ENCODE data around the gene KRT15. TPM values are rescaled to one million over a fixed set of nuclear protein-coding genes. Genes with fewer than 3 reads are reported as not detected.
A peak's percentile ranks its signal among the peaks of the same experiment; 100 is the strongest.

The KRT15 gene
- total and polyA plus RNA-seq, 2 of the 8 experiments (the other 6 are each of a cell fraction or from before 2014, with no cell fraction given) = 0.11 to 0.13 TPM

- Histone ChIP-seq H2AK5ac (ENCODE audit: low read depth, low read length) (peak overlapping the region; percentile 58; the same call in 1 of the 2 replicates), H3K18ac (ENCODE audit: extremely low read depth, low read length) (peak overlapping the region; percentile 44), H2BK120ac (replicated peaks; ENCODE audit: low read depth, low read length) (peak overlapping the region; percentile 24), H2BK5ac (ENCODE audit: low read depth, low read length) (peak overlapping the region; percentile 57; the same call in 1 of the 2 replicates), H2BK20ac (ENCODE audit: low read length) (peak overlapping the region; percentile 91), H3K79me2 (ENCODE audit: control insufficient read depth in 1 of 2, insufficient read depth in 2 of 2, low read length in 2 of 2) (no peaks in the 10 kb centered on the region), H3K79me1 (ENCODE audit: low read depth, low read length) (no peaks in the 10 kb centered on the region), H3K56ac (replicated peaks; ENCODE audit: insufficient read length, low read depth, low read length) (no peak overlapping the region), H3K9me3 (ENCODE audit: insufficient read depth in 2 of 2, low read depth in 1 of 2, low read length in 1 of 2) (no peaks in the 10 kb centered on the region), H4K5ac (ENCODE audit: insufficient read length, low read depth, low read length) (no peak overlapping the region), H3K9ac (replicated peaks in 1 of 4; ENCODE audit: extremely low read depth in 1 of 4, low read depth in 3 of 4, low read length in 3 of 4) (no peak overlapping the region; a peak in 1 of 7 replicates), H2BK12ac (ENCODE audit: low read depth, low read length) (peak overlapping the region; percentile 99; the same call in 1 of the 2 replicates), H3K14ac (ENCODE audit: insufficient read length) (no peak overlapping the region), H3K4me3 (ENCODE audit: extremely low read depth in 1 of 4, insufficient read depth in 2 of 4, low read depth in 3 of 4, low read length in 4 of 4) (peak overlapping the region in 1 of 4 experiments; percentile 3; a peak in 1 of 8 replicates), H2AFZ (ENCODE audit: low read length) (no peak overlapping the region), H3K4me1 (replicated peaks in 1 of 4; ENCODE audit: control insufficient read depth in 3 of 4, insufficient read depth in 4 of 4, low read length in 3 of 4) (peaks cover 0 to 19% (median 12%) of the 10 kb centered on the region in 4 experiments; a peak in 6 of 7 replicates), H3K23me2 (ENCODE audit: low read depth, low read length) (no peaks in the 10 kb centered on the region), H3K27ac (ENCODE audit: low read depth, low read length) (no peak overlapping the region), H3K23ac (ENCODE audit: insufficient read length) (no peak overlapping the region), H3K4ac (replicated peaks; ENCODE audit: insufficient read length, low read depth, low read length) (no peak overlapping the region), H4K8ac (ENCODE audit: extremely low read depth, insufficient read depth, low read length) (no peak overlapping the region; the same call in 1 of the 2 replicates), H4K91ac (replicated peaks; ENCODE audit: insufficient read length, low read length) (peak overlapping the region; percentile 93), H3K27me3 (replicated peaks in 1 of 4; ENCODE audit: control insufficient read depth in 3 of 4, extremely low read depth in 1 of 4, insufficient read depth in 3 of 4, low read length in 3 of 4) (no peaks in the 10 kb centered on the region), H2BK15ac (ENCODE audit: low read length) (0 out of 2 replicates have a peak overlapping the region, but pooled peaks have one; percentile 40), H3K4me2 (ENCODE audit: insufficient read depth in 1 of 2, low read depth in 2 of 2, low read length in 2 of 2) (peak overlapping the region; percentile 25 to 48; a peak in 2 of 4 replicates), H4K20me1 (replicated peaks in 1 of 2; ENCODE audit: control insufficient read depth in 1 of 2, insufficient read depth in 2 of 2, low read length in 2 of 2) (no peaks in the 10 kb centered on the region), H3K36me3 (ENCODE audit: control insufficient read depth in 2 of 4, insufficient read depth in 4 of 4, low read length in 3 of 4) (no peaks in the 10 kb centered on the region)
- WGBS, 2 experiments (ENCODE audit: extremely low coverage in 1 of 2, insufficient coverage in 1 of 2, insufficient read length in 1 of 2, insufficient replicate concordance in 2 of 2, low coverage in 1 of 2, low lambda C conversion rate in 2 of 2, missing lambda C conversion rate in 1 of 2) = 81% methylated on average over 5 of the region's 5 CpGs; no CpG with 5 or more reads in 1 of the 2 experiments
- no peak for FAIRE-seq
- DNase-seq (ENCODE audit: low read depth in 1 of 2, low spot score in 2 of 2) = no peak
- ChIA-PET CTCF (ENCODE audit: partially characterized antibody) (interaction anchor here (0.7 to 33.9 kb wide), 7 partner anchors 12 to 574 kb away, joined by 4 to 427 read pairs (median 8); partner anchors contain the start of gene KRT36), POLR2A (ENCODE audit: partially characterized antibody) (interaction anchor here (1.0 to 5.6 kb wide), 4 partner anchors 13 to 189 kb away, joined by 3 to 32 read pairs (median 9); partner anchors contain the start of genes EIF1 and KRT19)
- TF ChIP-seq TCF12 (IDR thresholded peaks at IDR 0.05; ENCODE audit: low read depth, low read length) (no peak), JUN (IDR thresholded peaks at IDR 0.05; ENCODE audit: low read depth, low read length) (no peak), KDM5A (IDR thresholded peaks at IDR 0.05; ENCODE audit: low read length) (no peak), EP300 (IDR thresholded peaks at IDR 0.05; ENCODE audit: borderline replicate concordance in 1 of 2, low read depth in 2 of 2, low read length in 2 of 2) (no peak), KDM4A (IDR thresholded peaks at IDR 0.05; ENCODE audit: low read depth, low read length, severe bottlenecking) (no peak), SIN3A (conservative IDR thresholded peaks at IDR 0.05 in 1 of 2, IDR thresholded peaks at IDR 0.05 in 1 of 2; ENCODE audit: low read depth in 1 of 2, low read length in 2 of 2) (no peak), BCL11A (IDR thresholded peaks at IDR 0.05; ENCODE audit: low read depth in 2 of 2, low read length in 2 of 2) (no peak), CTCF (IDR thresholded peaks at IDR 0.05; ENCODE audit: control extremely low read depth in 1 of 3, insufficient read depth in 1 of 3, low read depth in 1 of 3, low read length in 3 of 3) (no peak), TBP (IDR thresholded peaks at IDR 0.05; ENCODE audit: low read depth, low read length) (no peak), ZNF274 (IDR thresholded peaks at IDR 0.05; ENCODE audit: borderline replicate concordance, extremely low read depth, low read length) (no peak)
Measured at GRCh38 chr17:41499714-41500113, 19.0 kb downstream of the KRT15 start.
